Activated CD8-positive, alpha-beta memory T cell treated with anti-CD3 and anti-CD28 coated beads for 1 hour (primary cell): Measurements from ENCODE around the gene TNS1.
A peak's percentile ranks its signal among the peaks of the same experiment; 100 is the strongest.
"Not testable (repeated sequence)": the region's sequence is repeated elsewhere in the genome, so short reads cannot be mapped to it uniquely, and the experiment has no call there.

ENCODE experiments used
- DNase-seq, 2 donors: peaks; one replicate each; pipeline ENCODE4 v3.0.0-alpha.2; 2020; ENCODE audit warnings: low read depth in 1 of 2; ENCODE audit errors: extremely low read depth in 1 of 2

Gene TNS1

DNA sequence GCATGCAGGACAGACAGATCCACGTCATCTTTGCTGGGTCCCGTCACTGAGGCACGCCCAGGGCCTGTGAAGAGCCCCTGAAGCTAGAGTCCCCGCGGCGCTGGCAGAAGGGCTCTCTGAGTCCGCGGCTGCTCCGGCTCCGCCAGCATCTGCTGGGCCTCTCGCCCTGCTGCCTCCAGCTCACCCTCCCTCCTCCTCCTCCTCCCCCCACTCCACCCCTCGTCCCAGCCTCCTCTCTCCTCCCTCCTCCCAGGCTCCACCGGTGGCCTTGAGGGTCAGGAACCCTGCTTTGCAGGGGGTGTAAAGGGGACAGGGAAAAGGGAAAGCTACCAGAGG, at the start of gene TNS1:
Gene TNS1, minus strand, starts transcription at position 151 of the 336 bp plus-strand sequence. Its CDS starts 123 bp downstream, at position 28.
- no peak for DNase-seq

GRCh38 chr2:218051903-218052302, 49.1 kb upstream of the TNS1 start:
- DNase-seq: no peak

DNA sequence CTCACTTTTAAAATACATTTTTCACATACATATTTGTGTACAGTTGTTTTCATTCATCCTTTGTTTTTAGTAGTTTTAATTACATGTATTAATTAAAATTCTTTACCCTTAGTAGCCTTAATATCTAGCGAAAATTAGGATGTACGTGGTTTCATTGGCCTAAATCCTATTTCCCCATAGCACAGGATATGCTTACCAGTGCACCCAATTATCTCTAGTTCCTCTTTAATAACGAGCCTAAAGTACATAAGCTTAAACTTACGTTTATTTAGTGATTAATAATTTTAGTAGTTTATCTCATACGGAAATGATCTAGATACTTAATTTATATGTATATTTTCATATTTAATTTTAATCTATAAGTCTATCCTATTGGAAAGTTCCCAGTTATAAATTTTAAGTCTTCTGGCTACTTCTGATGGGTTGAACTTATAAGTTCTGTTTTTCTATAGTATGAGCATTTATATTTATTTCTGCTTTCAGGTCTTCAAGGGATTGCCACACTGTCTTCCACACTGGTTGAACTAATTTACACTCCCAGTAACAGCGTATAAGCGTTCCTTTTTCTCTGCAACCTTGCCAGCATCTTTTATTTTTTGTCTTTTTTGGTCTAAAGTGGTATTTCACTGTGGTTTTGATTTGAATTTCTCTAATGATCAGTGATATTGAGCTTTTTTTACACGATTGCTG, 44.9 kb upstream of the TNS1 start:
- no peak for DNase-seq

- no peak for DNase-seq
These were observed 43.4 kb upstream of the TNS1 start for GRCh38 chr2:218046238-218046637.

GRCh38 chr2:218044599-218044998, 41.8 kb upstream of the TNS1 start:
- not testable (repeated sequence) for DNase-seq

GRCh38 chr2:218043701-218044109, 40.9 kb upstream of the TNS1 start:
- DNase-seq: no peak

- no peak for DNase-seq
These were observed 40.3 kb upstream of the TNS1 start for GRCh38 chr2:218043100-218043499.

DNA sequence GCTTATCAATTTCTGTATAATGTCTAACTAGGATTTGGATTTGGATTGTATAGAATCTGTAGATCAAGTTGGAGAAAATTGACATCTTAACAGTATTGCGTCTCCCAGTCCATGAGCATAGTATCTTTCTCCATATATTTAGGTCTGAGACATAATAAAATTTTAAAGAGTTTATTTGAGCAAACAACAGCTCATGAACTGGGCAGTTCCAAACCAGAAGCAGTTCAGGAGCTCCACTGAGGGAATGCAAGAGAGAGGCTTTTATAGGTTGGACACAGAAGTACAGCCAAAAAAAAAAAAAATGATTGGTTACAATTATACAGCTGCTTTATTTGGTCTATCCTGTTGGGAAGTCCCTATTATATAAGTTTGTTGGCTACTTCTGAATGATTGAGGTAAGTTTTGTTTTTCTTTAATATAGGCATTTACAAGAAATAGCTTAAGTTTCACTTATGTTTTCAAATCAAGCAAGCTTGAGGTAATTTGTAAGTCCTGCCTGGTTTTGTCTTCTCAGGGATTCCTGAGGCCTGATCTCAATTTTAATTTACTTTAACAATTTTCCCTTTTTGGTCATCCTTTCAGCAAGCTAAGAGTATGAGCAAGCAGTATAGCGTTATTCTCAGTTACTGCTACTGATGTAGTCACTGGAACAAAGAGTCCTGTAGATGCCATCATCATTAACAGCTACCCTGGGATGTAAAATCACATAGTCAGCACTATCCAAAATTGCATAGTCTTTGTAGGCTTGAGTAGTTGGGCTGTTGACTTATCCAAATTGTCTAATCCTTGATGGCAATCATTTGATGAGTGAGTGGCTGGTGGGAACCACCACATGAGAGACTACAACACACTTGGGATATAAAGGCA, 38.7 kb upstream of the TNS1 start:
- no peak for DNase-seq

GRCh38 chr2:218040883-218041282, 38.1 kb upstream of the TNS1 start:
- DNase-seq: no peak

DNA sequence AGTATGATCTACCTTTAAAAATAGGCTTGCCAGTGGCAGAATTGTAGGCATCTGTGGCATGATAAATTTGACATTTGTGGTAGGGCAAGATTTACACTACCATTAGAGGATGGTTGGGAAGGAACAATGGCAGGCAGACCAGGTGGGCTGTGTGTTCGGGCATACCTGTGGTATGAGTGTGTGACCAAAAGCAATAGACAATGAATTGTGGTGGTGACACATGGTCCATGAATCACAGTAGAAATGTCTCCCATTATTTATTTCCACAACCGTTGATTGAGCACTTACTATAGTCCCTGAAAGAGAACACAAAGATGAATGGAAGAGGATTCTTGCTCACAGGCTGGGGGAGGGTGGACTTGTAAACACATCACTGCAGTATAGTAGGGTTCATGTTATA, 36.4 kb upstream of the TNS1 start:
- DNase-seq: no peak

GRCh38 chr2:218036371-218036770, 33.6 kb upstream of the TNS1 start:
- DNase-seq: no peak

DNA sequence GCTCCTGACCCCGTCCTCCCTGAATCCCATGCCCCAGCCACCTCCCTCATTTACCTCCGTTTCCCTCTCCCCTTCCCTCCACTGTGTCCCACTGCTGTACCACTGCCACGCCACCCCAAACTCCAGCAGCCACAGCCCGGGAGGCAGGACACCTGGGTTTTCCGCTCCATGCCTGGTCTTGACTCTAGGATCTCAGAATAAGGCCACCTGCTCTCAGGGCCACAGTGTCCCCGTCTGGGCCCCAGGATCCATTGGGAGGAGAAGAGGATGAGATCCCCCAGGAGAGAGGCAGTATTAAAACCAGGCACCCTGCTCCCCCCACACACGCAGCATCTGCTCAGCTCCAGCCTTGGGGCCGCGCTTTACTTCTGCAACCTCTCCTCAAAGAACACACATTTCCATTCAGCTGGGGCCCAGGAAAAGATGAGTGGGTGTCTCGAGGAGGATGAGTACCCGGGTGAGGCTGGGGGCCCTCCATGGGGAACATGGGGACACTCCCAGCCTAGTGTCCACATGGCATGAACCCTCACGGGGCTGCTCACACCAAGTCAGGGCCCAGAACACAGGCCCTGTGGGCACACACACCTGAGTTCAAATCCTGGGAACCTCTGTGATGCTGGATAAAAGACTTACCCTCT, 32.8 kb upstream of the TNS1 start:
- no peak for DNase-seq

- peak; percentile 25 to 42 for DNase-seq
These were observed 31.9 kb upstream of the TNS1 start for GRCh38 chr2:218034497-218035213.

DNA sequence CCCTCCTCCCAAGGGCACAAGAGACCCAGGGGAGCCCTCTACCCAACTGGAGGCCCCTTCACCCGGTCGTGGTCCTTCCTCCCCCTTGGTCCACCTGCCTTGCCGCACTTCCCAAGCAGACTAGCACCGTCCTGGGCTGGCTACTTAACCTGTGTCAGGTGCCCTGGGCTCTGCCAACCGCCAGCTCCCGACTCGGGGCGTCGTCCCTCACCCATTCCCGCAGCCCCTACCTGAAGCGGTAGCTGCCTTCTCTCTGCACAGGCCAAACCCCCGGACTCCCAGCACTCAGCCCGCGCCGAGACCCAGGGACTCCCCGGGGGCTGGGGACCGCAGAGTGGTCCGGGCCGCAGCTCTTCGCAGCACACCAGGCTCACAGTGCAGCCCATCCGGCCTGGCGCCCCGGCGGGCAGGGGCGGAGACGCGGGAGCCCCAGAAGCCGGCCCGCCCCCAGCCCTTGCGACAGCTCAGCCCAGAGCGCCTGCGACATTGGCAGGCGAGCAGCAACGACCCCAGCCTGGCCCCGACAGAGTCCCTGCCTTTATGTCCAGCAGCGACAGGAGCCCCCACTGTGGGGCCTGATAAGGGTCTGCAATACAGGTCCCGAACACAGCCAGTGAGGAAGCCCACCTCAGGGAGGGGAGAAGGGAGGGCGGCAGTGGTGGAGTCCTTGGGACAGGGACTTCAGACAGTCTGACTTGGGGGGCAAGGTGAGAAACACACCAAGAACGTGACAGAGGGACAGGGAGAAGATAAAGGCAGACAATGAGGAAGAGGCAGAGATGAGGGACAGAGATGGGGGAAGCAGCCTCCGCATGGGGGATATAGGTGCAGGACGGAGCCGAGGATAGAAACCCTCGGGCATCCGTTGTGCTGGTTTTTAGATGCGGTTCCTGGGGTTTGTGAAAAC, 31.0 kb upstream of the TNS1 start:
- no peak for DNase-seq

- DNase-seq: no peak
These were observed 30.4 kb upstream of the TNS1 start for GRCh38 chr2:218033208-218033589.

- DNase-seq: no peak
These were observed 29.8 kb upstream of the TNS1 start for GRCh38 chr2:218032336-218033171.

DNA sequence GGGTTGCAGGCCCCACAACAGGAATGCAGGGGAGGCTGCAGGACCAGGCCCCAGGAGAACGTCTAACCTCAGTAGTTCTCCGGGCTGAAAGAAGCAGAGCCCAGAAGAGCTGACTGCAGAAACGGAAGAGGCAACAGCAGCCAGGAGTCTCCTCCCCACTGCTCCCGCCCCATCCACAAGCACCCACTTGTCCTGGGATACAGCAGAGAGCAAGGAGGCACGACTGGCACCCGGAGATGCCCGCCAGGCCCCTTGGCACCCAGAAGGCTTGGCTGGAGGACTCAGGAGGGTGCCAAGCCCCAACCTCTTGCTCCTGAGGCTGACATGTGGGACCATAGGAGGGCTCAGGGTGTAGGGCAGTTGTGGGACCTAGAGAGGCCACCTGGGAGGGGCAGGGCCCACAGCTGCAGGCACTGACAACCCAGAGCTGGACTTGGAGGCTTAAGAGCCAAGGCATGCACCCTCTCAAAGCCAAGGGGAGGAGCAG, 29.0 kb upstream of the TNS1 start:
- no peak for DNase-seq

DNA sequence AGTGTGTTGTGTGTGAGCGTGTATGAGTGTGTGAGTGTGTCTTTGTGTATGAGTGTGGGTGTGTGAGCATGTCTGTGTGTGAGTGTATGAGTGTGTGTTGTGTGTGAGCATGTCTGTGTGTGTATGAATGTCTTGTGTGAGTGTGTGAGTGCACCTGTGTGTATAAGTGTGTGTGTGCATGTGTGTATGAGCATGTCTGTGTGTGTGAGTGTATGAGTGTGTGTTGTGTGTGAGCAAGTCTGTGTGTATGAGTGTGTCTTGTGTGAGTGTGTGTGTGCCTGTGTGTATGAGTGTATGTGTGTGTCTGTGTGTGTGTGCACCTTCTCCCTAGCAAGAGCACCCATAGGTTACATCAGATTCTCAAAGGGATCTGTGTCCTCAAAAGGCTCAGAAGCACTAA, 28.5 kb upstream of the TNS1 start:
- DNase-seq: no peak
